ENCODE data around the gene LRRC38. TPM values are rescaled to one million over a fixed set of nuclear protein-coding genes. Genes with fewer than 3 reads are reported as not detected.

Gene LRRC38
- total RNA-seq, 1 experiment from 2014 or later = not detected

DNA sequence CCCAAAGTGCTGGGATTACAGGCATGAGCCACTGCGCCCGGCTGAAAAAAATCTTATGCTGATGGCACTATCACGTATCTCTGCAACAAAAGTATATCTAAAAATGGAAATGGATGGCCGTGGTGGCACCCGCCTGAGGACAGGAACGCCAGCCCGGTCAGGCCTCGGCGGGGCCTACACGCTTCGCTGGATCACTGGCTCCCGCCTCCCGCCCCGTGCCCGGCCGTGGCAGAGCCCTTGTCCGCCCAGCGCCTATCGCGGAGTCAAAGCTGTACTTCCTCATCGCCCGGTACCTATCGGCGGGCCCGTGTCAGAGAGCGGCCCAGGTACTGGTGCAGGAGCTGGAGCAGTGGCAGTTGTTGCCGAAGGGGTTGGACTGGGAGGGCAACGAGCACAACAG is 41.0 kb upstream of the LRRC38 start:
- no peak for DNase-seq (ENCODE audit: unreplicated experiment)
- CTCF ChIA-PET = no interaction called here
- no peak overlapping the region for H3K4me3 Mint-ChIP-seq (ENCODE audit: unreplicated experiment)
- BruUV-seq (replicated peaks) = no TSS peak
- no peak overlapping the region for H3K27ac Mint-ChIP-seq (ENCODE audit: low read depth, unreplicated experiment)
- no peaks in the 10 kb centered on the region for H3K9me3 Mint-ChIP-seq (ENCODE audit: unreplicated experiment)
- H3K4me1 Mint-ChIP-seq (ENCODE audit: insufficient read depth, unreplicated experiment) = peaks cover 9% of the 10 kb centered on the region
- H3K27me3 Mint-ChIP-seq (ENCODE audit: insufficient read depth, unreplicated experiment) = no peaks in the 10 kb centered on the region
- POLR2A ChIA-PET = no interaction called here
- intact Hi-C loops (cut with micrococcal nuclease) = no loop called here
- TF ChIP-seq, protein P1, sequence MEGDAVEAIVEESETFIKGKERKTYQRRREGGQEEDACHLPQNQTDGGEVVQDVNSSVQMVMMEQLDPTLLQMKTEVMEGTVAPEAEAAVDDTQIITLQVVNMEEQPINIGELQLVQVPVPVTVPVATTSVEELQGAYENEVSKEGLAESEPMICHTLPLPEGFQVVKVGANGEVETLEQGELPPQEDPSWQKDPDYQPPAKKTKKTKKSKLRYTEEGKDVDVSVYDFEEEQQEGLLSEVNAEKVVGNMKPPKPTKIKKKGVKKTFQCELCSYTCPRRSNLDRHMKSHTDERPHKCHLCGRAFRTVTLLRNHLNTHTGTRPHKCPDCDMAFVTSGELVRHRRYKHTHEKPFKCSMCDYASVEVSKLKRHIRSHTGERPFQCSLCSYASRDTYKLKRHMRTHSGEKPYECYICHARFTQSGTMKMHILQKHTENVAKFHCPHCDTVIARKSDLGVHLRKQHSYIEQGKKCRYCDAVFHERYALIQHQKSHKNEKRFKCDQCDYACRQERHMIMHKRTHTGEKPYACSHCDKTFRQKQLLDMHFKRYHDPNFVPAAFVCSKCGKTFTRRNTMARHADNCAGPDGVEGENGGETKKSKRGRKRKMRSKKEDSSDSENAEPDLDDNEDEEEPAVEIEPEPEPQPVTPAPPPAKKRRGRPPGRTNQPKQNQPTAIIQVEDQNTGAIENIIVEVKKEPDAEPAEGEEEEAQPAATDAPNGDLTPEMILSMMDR (IDR thresholded peaks at IDR 0.05; ENCODE audit: unreplicated experiment) = no peak
- no peaks in the 10 kb centered on the region for H3K36me3 Mint-ChIP-seq (ENCODE audit: insufficient read depth, unreplicated experiment)

DNA sequence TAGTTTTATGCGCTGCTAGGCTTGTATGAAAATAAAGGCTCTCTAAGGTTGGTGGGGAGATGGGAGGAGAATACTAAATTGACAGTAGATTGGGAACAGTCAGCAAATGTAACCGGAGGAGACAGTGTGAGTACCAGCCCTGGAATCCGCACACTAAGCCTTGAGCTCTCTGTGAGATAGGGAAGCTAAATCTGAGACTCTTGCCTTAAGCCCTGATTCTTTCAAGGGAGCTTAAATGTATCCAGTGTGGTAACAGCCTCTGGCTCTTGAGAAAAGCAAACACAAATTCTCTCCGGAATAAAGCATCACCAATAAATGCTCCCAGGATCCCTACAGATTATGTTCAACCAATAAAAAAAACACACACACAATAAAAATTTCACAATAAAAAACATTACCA is 36.9 kb upstream of the LRRC38 start:
- TF ChIP-seq, protein P1 (IDR thresholded peaks at IDR 0.05; ENCODE audit: unreplicated experiment) = no peak
- POLR2A ChIA-PET = interaction anchor here (1.2 kb wide), 1 partner anchor 54 kb away, joined by 5 read pairs; no protein-coding TSS in a partner anchor
- CTCF ChIA-PET = no interaction called here
- intact Hi-C loops (cut with micrococcal nuclease) = no loop called here
- peak overlapping the region; percentile 66 for H3K27ac Mint-ChIP-seq (ENCODE audit: low read depth, unreplicated experiment)
- H3K4me1 Mint-ChIP-seq (ENCODE audit: insufficient read depth, unreplicated experiment) = peaks cover 9% of the 10 kb centered on the region
- H3K36me3 Mint-ChIP-seq (ENCODE audit: insufficient read depth, unreplicated experiment) = no peaks in the 10 kb centered on the region
- H3K4me3 Mint-ChIP-seq (ENCODE audit: unreplicated experiment) = no peak overlapping the region
- DNase-seq (ENCODE audit: unreplicated experiment) = peak; percentile 8
- H3K9me3 Mint-ChIP-seq (ENCODE audit: unreplicated experiment) = no peaks in the 10 kb centered on the region
- no TSS peak for BruUV-seq (replicated peaks)
- no peaks in the 10 kb centered on the region for H3K27me3 Mint-ChIP-seq (ENCODE audit: insufficient read depth, unreplicated experiment)

DNA sequence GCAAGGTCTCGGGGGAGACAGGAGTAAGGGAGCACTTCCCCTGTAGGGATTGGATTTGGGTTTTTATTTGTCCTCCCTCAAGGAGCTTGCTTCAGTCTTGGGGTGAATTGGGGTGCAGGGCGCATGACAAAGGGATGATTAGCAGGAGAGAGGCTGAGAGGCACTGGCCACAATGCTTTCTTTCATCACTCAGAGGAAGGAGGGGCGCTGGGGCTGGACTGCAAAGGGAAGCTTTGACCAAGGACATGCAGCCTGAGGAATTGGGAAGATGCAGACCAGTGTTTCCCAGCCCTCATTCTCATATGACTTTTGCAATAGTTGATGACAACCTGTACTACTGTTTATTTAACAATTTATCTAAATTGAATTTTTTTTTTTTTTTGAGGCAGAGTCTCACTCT is 35.7 kb upstream of the LRRC38 start:
- CTCF ChIA-PET = no interaction called here
- no peaks in the 10 kb centered on the region for H3K36me3 Mint-ChIP-seq (ENCODE audit: insufficient read depth, unreplicated experiment)
- intact Hi-C loops (cut with micrococcal nuclease) = no loop called here
- no peak overlapping the region for H3K4me3 Mint-ChIP-seq (ENCODE audit: unreplicated experiment)
- TF ChIP-seq, protein P1 (IDR thresholded peaks at IDR 0.05; ENCODE audit: unreplicated experiment) = no peak
- no peaks in the 10 kb centered on the region for H3K27me3 Mint-ChIP-seq (ENCODE audit: insufficient read depth, unreplicated experiment)
- H3K4me1 Mint-ChIP-seq (ENCODE audit: insufficient read depth, unreplicated experiment) = peaks cover 9% of the 10 kb centered on the region
- BruUV-seq (replicated peaks) = no TSS peak
- no peak overlapping the region for H3K27ac Mint-ChIP-seq (ENCODE audit: low read depth, unreplicated experiment)
- POLR2A ChIA-PET = interaction anchor here (0.6 kb wide), 1 partner anchor 68 kb away, joined by 3 read pairs; no protein-coding TSS in a partner anchor
- DNase-seq (ENCODE audit: unreplicated experiment) = no peak
- H3K9me3 Mint-ChIP-seq (ENCODE audit: unreplicated experiment) = no peaks in the 10 kb centered on the region

DNA sequence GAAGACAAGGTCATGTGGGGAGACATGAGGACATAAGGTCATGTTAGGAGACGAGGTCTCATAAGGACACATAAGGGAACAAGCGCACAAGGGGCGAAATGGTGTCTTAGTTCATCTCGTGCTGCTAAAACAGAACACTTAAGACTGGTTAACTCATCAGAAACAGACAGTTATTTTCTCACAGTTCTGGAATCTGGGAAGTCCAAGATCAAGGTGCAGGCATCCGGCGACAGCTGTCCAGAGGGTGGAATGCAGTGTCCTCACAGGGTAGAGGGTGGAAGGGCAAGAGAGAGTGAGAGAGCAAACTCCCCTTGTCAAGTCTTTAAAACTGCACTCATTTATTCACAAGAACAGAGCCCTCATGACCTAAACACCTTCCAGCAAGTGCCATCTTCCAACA is 35.2 kb upstream of the LRRC38 start:
- Mint-ChIP-seq H3K27me3 (ENCODE audit: insufficient read depth, unreplicated experiment) (no peaks in the 10 kb centered on the region), H3K27ac (ENCODE audit: low read depth, unreplicated experiment) (no peak overlapping the region), H3K4me1 (ENCODE audit: insufficient read depth, unreplicated experiment) (peaks cover 9% of the 10 kb centered on the region), H3K4me3 (ENCODE audit: unreplicated experiment) (no peak overlapping the region), H3K9me3 (ENCODE audit: unreplicated experiment) (no peaks in the 10 kb centered on the region), H3K36me3 (ENCODE audit: insufficient read depth, unreplicated experiment) (no peaks in the 10 kb centered on the region)
- CTCF ChIA-PET = no interaction called here
- intact Hi-C loops (cut with micrococcal nuclease) = no loop called here
- no peak for DNase-seq (ENCODE audit: unreplicated experiment)
- POLR2A ChIA-PET = interaction anchor here (0.6 kb wide), 1 partner anchor 69 kb away, joined by 3 read pairs; no protein-coding TSS in a partner anchor
- no TSS peak for BruUV-seq (replicated peaks)
- TF ChIP-seq, protein P1 (IDR thresholded peaks at IDR 0.05; ENCODE audit: unreplicated experiment) = no peak
